ENCODE measurements around the gene CRYBB1. TPM values are rescaled to one million over a fixed set of nuclear protein-coding genes. Genes with fewer than 3 reads are reported as not detected.

CRYBB1 gene
- total RNA-seq, 1 donor from 2014 or later, result not detected

DNA sequence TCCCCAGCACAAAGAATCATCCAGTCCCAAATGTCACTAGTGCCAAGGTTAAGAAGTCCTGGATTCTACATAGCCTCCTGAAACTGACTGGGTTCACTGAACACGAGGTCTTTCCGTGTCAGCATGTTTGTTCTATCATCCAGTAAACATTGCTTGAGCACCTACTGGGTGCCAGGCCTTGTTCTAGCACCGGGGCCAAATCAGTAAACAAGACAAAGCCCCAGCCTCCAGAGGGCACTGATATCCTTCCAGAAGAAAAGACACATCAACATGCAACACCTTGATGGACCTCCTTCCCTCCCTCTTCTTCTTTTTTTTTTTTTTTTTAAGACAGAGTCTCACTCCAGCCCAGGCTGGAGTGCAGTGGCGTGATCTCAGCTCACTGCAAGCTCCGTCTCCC lies 54.8 kb downstream of the CRYBB1 start:
- Mint-ChIP-seq H3K27ac (no peak overlapping the region), H3K36me3 (ENCODE audit: low read depth) (peaks cover 3% of the 10 kb centered on the region), H3K4me1 (ENCODE audit: low read depth) (no peaks in the 10 kb centered on the region), H3K9me3 (no peaks in the 10 kb centered on the region), H3K4me3 (ENCODE audit: low read depth) (no peak overlapping the region), H3K27me3 (ENCODE audit: low read depth) (no peaks in the 10 kb centered on the region)
- DNase-seq (ENCODE audit: low spot score), result no peak
- intact Hi-C loops (cut with micrococcal nuclease), result no loop called here

DNA sequence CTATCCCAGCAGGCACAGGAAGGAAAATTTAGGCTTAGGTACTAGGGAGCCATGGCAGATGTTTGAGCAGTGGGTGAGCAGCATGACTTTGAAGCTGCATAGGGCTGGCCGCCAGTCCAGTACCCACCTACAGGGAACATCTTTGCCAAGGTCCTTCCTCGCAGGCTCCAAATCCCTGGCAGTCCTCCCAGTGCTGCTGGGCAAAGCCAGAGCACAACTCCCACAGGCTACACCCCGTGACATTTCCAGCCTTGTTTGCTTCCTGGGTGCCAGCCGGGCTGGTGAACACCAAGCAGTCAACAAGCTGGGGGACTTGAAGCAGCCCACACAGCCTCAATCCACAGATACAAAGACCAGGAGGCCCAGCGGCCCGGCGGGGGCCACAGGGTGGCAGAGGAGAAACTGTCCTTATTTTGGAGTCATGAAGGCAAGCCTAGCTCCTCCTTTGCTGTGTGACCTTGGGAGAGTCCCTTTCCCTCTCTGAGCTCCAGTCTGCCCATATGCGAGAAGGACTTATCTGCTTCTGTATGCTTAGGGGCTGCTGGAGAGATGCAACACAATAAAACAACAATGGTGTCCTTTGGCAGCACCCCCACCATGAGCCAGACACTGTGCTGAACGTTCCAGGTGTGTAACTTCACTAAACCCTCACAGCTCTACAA lies 55.9 kb downstream of the CRYBB1 start:
- Mint-ChIP-seq H3K27ac (no peak overlapping the region), H3K9me3 (no peaks in the 10 kb centered on the region), H3K27me3 (ENCODE audit: low read depth) (no peaks in the 10 kb centered on the region), H3K4me1 (ENCODE audit: low read depth) (no peaks in the 10 kb centered on the region), H3K4me3 (ENCODE audit: low read depth) (no peak overlapping the region), H3K36me3 (ENCODE audit: low read depth) (peaks cover 3% of the 10 kb centered on the region)
- no peak for DNase-seq (ENCODE audit: low spot score)
- intact Hi-C loops (cut with micrococcal nuclease), result no loop called here

DNA sequence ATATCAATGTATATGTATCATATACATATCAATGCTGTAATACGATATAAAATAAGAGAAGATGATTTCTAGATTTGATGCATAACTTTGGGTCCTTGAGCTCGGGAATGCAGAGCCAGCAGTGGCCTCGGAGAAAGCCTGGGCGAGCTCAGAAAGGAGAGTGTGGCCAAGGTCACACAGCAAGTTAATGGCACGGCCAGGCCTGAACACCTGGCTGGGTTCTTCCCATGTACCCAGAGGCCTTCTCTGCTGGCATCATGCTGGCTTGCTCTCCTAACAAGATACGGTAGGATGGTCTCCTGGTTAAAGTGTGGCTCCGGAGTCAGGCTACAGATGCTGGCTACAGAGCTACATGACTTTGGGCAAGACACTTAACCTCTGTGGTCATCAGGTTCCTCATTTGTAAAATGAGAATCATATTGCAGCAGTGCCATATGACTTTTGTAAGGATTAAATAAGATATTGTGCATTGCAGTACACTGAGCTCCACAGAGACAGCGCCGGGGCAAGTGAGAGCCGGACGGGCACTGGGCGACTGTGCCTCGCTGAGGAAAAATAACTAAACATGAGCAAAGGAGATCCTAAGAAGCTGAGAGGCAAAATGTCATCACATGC lies 57.8 kb downstream of the CRYBB1 start:
- Mint-ChIP-seq H3K27ac (no peak overlapping the region), H3K36me3 (ENCODE audit: low read depth) (peaks cover 3% of the 10 kb centered on the region), H3K27me3 (ENCODE audit: low read depth) (no peaks in the 10 kb centered on the region), H3K4me3 (ENCODE audit: low read depth) (no peak overlapping the region), H3K9me3 (no peaks in the 10 kb centered on the region), H3K4me1 (ENCODE audit: low read depth) (no peaks in the 10 kb centered on the region)
- intact Hi-C loops (cut with micrococcal nuclease), result no loop called here
- no peak for DNase-seq (ENCODE audit: low spot score)

DNA sequence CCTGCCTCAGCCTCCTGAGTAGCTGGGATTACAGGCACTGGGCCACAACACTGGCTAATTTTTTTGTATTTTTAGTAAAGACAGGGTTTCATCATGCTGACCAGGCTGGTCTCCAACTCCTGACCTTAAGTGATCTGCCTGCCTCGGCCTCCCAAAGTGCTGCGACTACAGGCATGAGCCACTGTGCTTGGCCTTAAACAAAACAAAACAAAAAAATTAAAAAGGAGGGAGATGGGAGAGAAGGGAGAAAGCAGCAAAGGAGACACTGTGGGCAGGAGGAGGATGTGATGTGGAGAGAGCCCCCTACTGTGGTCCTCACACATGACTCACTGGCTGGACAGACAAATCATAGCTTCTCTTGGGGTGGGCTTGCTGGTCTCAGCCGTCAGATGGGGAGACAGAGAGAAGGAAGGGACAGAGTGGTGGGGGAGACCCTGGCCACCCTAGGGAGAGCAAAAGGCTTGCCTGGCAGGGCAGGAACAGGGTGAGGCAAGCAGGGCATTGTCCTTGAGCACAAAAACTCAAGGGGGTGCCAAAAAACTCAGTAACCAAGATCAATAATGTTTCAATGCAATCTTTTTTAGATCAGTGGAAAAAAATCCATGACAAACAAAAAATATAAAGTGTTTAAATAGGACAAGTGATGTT lies 59.5 kb downstream of the CRYBB1 start:
- Mint-ChIP-seq H3K36me3 (ENCODE audit: low read depth) (no peaks in the 10 kb centered on the region), H3K4me1 (ENCODE audit: low read depth) (no peaks in the 10 kb centered on the region), H3K4me3 (ENCODE audit: low read depth) (no peak overlapping the region), H3K27ac (no peak overlapping the region), H3K27me3 (ENCODE audit: low read depth) (no peaks in the 10 kb centered on the region), H3K9me3 (no peaks in the 10 kb centered on the region)
- intact Hi-C loops (cut with micrococcal nuclease), result no loop called here
- no peak for DNase-seq (ENCODE audit: low spot score)

DNA sequence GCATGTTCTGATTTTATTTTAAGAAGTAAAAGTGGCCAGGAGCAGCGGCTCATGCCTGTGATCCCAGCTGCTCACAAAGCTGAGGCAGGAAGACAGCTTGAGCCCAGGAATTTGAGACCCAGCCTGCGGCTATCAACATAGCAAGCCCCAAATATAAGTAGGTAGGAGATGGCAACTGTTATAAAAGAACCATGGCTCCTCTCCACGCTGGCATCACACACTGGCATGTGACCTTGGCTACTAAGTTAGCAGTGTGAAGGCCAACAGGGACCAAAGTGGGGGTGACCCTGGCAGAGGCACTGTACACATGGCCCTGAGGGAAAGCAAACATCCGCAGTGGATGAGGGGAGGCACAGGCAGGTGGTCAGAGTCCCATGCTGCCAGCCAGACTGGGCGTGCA lies 60.9 kb downstream of the CRYBB1 start:
- H3K4me1 Mint-ChIP-seq (ENCODE audit: low read depth), result no peaks in the 10 kb centered on the region
- H3K4me3 Mint-ChIP-seq (ENCODE audit: low read depth), result no peak overlapping the region
- H3K27me3 Mint-ChIP-seq (ENCODE audit: low read depth), result no peaks in the 10 kb centered on the region
- no peak for DNase-seq (ENCODE audit: low spot score)
- H3K27ac Mint-ChIP-seq, result no peak overlapping the region
- H3K9me3 Mint-ChIP-seq, result no peaks in the 10 kb centered on the region
- intact Hi-C loops (cut with micrococcal nuclease), result no loop called here
- no peaks in the 10 kb centered on the region for H3K36me3 Mint-ChIP-seq (ENCODE audit: low read depth)

DNA sequence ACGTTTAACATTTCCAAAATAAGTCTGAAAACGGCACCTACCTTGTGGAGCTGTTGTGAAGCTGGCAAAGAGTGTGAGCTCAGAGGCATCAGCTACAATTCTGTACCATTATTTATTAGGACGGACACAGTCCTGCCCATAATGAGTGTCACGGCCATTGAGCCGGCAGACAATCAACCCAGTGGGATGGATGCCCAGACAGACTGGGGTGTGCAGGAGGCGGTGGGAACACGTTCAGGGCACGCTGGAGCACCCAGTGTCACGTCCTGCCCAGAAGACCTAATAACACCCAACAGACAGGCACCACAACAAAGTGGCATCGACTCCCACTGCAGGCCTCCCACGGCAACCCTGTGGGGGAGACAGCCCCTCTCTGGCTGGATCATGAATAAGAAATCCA lies 62.3 kb downstream of the CRYBB1 start:
- Mint-ChIP-seq H3K36me3 (ENCODE audit: low read depth) (no peaks in the 10 kb centered on the region), H3K9me3 (no peaks in the 10 kb centered on the region), H3K4me3 (ENCODE audit: low read depth) (no peak overlapping the region), H3K27ac (no peak overlapping the region), H3K27me3 (ENCODE audit: low read depth) (no peaks in the 10 kb centered on the region), H3K4me1 (ENCODE audit: low read depth) (no peaks in the 10 kb centered on the region)
- DNase-seq (ENCODE audit: low spot score), result no peak
- intact Hi-C loops (cut with micrococcal nuclease), result no loop called here

DNA sequence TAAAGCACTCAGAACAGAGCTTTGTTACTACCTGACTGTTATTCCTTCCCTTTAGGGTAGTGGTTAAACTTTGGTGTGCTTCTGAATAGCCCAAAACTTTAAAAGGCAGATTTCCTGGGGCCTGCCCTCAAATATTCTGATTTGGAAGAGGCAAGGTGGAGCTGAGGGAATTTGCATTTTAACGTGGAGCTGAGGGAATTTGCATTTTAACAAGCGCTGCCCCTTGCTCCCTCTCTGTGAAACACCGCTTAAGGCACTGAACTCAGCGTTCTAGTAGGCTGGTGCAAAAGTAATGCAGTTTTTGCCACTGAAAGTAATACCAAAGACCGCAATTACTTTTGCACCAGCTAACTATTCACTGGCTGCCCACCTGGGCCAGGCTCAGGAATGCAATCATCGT lies 62.9 kb downstream of the CRYBB1 start:
- Mint-ChIP-seq H3K27ac (no peak overlapping the region), H3K4me3 (ENCODE audit: low read depth) (no peak overlapping the region), H3K36me3 (ENCODE audit: low read depth) (no peaks in the 10 kb centered on the region), H3K9me3 (no peaks in the 10 kb centered on the region), H3K27me3 (ENCODE audit: low read depth) (no peaks in the 10 kb centered on the region), H3K4me1 (ENCODE audit: low read depth) (no peaks in the 10 kb centered on the region)
- DNase-seq (ENCODE audit: low spot score), result no peak
- intact Hi-C loops (cut with micrococcal nuclease), result no loop called here

DNA sequence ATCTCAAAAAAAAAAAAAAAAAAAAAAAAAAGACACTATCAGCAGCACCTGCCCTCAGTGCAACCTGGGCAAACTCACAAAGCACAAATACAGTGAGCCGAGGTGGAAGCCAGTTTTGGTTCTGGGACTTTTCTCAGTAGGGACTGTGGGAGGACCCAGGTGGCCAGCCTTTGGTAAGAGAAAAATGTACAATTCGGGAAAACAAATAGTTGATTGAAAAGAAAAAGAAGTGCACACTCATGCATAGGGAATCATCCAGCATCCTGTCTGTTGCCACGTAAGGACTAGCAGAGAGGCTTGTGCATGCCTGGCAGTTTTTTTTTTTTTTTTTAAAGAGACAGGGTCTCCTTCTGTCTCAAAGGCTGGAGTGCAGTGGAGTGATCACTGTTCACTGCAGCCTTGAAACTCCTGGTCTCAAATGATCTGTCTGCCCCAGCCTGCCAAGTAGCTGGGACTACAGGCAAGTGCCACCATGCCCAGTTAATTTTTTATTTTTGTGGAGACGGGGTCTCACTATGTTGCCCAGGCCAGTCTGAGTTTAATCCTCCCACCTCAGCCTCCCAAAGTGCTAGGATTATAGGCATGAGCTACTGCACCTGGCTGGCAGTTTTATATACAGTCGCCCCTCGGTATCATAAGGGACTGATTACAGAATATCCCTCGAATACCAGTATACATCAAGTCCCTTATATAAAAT lies 64.6 kb downstream of the CRYBB1 start:
- no peaks in the 10 kb centered on the region for H3K9me3 Mint-ChIP-seq
- H3K27ac Mint-ChIP-seq, result no peak overlapping the region
- H3K4me3 Mint-ChIP-seq (ENCODE audit: low read depth), result no peak overlapping the region
- no peaks in the 10 kb centered on the region for H3K4me1 Mint-ChIP-seq (ENCODE audit: low read depth)
- intact Hi-C loops (cut with micrococcal nuclease), result no loop called here
- no peak for DNase-seq (ENCODE audit: low spot score)
- no peaks in the 10 kb centered on the region for H3K36me3 Mint-ChIP-seq (ENCODE audit: low read depth)
- no peaks in the 10 kb centered on the region for H3K27me3 Mint-ChIP-seq (ENCODE audit: low read depth)

DNA sequence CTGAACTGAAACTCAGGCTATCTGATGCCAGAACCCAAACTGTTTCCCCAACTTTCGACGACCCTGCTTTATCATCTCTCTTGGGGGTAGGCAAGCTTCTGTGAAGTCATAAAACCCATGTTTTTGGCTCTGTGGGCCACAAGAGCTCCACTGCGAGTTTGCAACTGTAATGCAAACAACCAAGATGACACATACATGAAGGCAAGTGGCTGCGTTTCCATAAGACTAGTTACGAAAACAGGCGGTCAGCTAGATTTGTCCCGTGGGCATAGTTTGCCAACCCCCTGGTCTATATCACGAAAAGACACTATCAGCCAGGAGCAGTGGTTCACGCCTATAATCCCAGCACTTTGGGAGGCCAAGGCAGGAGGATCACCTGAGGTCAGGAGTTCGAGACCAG lies 65.4 kb downstream of the CRYBB1 start:
- Mint-ChIP-seq H3K27me3 (ENCODE audit: low read depth) (no peaks in the 10 kb centered on the region), H3K4me3 (ENCODE audit: low read depth) (no peak overlapping the region), H3K4me1 (ENCODE audit: low read depth) (peaks cover 2% of the 10 kb centered on the region), H3K9me3 (no peaks in the 10 kb centered on the region), H3K36me3 (ENCODE audit: low read depth) (peaks cover 2% of the 10 kb centered on the region), H3K27ac (no peak overlapping the region)
- DNase-seq (ENCODE audit: low spot score), result no peak
- intact Hi-C loops (cut with micrococcal nuclease), result no loop called here

DNA sequence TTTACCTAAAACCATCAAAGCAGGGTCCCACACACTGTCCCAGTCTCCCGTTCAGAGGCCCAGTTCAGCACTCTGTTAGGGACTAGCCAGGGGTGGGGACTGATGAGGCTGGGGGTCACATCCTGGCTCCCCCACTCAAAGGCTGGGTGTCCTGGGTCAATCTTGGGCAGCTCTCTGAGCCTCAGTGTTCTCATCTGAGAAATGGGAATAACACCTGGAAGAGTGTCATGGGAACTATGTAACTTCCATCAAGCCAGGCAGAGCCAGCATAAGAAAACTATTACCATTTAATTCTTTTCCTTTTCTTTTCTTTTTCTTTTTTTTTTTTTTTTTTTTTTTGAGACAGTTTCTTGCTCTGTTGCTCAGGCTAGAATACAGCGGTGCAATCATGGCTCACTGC lies 66.3 kb downstream of the CRYBB1 start:
- H3K9me3 Mint-ChIP-seq, result no peaks in the 10 kb centered on the region
- H3K27me3 Mint-ChIP-seq (ENCODE audit: low read depth), result no peaks in the 10 kb centered on the region
- no peak overlapping the region for H3K27ac Mint-ChIP-seq
- peaks cover 11% of the 10 kb centered on the region for H3K36me3 Mint-ChIP-seq (ENCODE audit: low read depth)
- intact Hi-C loops (cut with micrococcal nuclease), result no loop called here
- no peak for DNase-seq (ENCODE audit: low spot score)
- H3K4me1 Mint-ChIP-seq (ENCODE audit: low read depth), result peaks cover 9% of the 10 kb centered on the region
- no peak overlapping the region for H3K4me3 Mint-ChIP-seq (ENCODE audit: low read depth)

DNA sequence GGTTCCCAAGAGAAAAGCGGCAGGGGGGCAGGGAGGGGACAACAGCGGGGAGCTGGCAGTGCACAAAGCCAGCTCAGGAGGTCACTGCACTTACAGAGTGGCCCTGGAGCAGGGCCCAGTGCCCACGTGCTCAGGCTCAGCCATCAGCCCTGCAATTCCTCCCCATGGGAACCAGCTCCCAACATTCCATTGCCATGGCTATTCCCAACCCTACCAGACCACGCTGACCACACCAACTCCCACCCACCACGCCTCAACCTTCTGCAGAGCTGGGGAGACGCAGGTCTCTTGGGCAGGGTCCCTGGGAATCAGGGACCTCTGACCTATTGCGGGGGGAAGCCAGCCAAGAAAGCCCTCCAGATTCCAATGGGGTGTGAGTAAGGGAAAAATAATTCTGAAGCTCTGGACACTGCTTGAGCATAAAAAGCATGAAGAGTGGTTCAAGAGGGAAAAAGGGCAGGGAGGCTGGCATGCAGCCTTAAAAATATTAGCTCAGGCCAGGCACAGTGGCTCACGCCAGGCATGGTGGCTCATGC lies 67.3 kb downstream of the CRYBB1 start:
- DNase-seq (ENCODE audit: low spot score), result no peak
- no peaks in the 10 kb centered on the region for H3K27me3 Mint-ChIP-seq (ENCODE audit: low read depth)
- intact Hi-C loops (cut with micrococcal nuclease), result no loop called here
- H3K9me3 Mint-ChIP-seq, result no peaks in the 10 kb centered on the region
- H3K4me3 Mint-ChIP-seq (ENCODE audit: low read depth), result no peak overlapping the region
- H3K4me1 Mint-ChIP-seq (ENCODE audit: low read depth), result peaks cover 12% of the 10 kb centered on the region
- no peak overlapping the region for H3K27ac Mint-ChIP-seq
- H3K36me3 Mint-ChIP-seq (ENCODE audit: low read depth), result peaks cover 12% of the 10 kb centered on the region

DNA sequence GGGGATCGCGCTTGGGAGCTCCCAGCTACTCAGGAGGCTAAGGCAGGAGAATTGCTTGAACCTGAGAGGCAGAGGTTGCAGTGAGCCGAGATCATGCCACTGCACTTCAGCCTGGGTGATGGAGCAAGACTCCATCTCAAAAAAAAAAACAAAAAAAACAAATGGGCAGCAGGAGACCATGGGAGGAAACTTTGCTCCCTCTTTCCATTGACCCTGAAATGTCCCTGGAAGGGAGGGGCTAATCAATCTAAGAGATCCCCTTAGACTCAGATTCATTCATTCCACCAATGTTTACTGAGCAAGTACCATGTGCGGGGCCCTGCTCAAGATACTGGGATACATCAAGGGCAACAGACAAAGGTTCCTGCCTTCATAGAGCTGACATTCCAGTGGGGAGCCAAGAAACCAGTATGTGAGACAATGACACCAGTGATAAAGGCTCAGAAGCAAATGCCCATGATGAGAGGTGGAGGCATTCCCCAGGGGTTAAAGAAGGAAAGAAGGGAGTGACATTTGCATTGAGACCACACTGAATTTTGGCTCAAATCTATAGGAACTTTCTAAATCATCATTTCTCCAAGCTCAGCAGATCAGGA lies 67.8 kb downstream of the CRYBB1 start:
- DNase-seq (ENCODE audit: low spot score), result no peak
- intact Hi-C loops (cut with micrococcal nuclease), result no loop called here
- Mint-ChIP-seq H3K9me3 (no peaks in the 10 kb centered on the region), H3K27ac (no peak overlapping the region), H3K4me3 (ENCODE audit: low read depth) (no peak overlapping the region), H3K36me3 (ENCODE audit: low read depth) (peaks cover 14% of the 10 kb centered on the region), H3K27me3 (ENCODE audit: low read depth) (no peaks in the 10 kb centered on the region), H3K4me1 (ENCODE audit: low read depth) (peaks cover 12% of the 10 kb centered on the region)

Measured in activated T-helper 2 cell treated with anti-CD3 and anti-CD28 coated beads, Interferon-gamma antibody, Interleukin-2, Interleukin-4, amounts not matched to agents 10 μg/mL and 5 μg/mL and 100 μg/mL, durations not matched to agents 14 hours and 24 hours and 36 hours (primary cell).